Measurements from ENCODE around the gene CPSF4L.

DNA sequence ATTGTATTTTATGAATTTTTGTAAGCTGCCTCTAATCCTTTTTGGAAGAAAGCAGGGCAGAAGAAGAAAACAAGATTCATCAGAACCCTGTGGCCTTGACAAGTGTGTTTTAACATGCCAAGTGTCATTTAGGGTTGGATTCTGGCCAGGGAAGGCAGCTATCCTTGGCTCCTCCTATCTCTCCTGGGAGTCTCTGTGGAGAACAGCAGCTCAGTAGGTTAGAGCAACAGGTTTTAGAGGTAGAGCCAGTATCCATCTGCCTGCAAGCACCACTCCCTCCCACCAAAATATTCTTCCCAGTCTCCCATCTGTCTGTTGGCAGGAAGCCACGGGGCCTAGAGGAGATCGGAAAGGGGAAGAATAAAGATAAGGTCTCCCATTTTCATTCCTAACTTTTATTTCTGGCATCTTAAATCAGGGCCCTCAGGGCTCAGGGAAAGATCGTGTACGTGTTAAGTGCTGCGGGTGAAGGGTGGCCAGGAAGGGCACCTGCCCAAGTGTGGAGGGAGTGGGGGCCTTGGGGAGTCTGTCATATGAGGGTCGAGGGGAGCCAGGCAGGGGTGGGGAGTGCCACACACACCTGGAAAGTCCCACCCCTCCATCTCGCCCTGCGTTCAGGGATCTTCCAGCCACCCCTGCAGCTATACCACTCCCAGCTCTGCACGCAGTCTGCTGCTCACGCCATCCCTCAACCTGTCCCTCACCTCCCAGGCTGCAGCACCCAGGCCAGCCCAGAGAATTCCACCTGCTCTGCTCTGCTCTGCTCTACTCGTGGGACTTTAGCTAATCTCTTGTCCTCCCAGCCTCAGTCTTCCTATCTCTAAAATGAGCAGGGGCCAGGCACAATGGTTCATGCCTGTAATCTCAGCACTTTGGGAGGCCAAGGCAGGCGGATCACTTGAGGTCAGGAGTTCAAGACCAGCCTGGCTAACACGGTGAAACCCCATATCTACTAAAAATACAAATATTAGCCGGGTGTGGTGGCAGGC is 17.1 kb upstream of the CPSF4L start:
- TF ChIP-seq, protein P1, sequence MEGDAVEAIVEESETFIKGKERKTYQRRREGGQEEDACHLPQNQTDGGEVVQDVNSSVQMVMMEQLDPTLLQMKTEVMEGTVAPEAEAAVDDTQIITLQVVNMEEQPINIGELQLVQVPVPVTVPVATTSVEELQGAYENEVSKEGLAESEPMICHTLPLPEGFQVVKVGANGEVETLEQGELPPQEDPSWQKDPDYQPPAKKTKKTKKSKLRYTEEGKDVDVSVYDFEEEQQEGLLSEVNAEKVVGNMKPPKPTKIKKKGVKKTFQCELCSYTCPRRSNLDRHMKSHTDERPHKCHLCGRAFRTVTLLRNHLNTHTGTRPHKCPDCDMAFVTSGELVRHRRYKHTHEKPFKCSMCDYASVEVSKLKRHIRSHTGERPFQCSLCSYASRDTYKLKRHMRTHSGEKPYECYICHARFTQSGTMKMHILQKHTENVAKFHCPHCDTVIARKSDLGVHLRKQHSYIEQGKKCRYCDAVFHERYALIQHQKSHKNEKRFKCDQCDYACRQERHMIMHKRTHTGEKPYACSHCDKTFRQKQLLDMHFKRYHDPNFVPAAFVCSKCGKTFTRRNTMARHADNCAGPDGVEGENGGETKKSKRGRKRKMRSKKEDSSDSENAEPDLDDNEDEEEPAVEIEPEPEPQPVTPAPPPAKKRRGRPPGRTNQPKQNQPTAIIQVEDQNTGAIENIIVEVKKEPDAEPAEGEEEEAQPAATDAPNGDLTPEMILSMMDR (IDR thresholded peaks at IDR 0.05): no peak
- TF ChIP-seq POLR2A (IDR thresholded peaks at IDR 0.05): peak in 1 of 2 donors; percentile 59
